KBM-7 (cell line): Measurements from ENCODE around the gene MED8.
"Not testable (repeated sequence)": the region's sequence is repeated elsewhere in the genome, so short reads cannot be mapped to it uniquely, and the experiment has no call there.

Source experiments
- DNase-seq: peaks from one replicate; pipeline ENCODE4 v3.0.0-alpha.2; 2015
- in situ Hi-C: fragments of 300-500 bp; cut with MboI; formaldehyde crosslinking; loops from 2 replicates; pipeline ENCODE4 v1.14.3; 2020; ENCODE audit warnings: low sequenced_read_pairs, low pct_unique_long_range_greater_than_20kb, mixed read lengths

Gene MED8

DNA sequence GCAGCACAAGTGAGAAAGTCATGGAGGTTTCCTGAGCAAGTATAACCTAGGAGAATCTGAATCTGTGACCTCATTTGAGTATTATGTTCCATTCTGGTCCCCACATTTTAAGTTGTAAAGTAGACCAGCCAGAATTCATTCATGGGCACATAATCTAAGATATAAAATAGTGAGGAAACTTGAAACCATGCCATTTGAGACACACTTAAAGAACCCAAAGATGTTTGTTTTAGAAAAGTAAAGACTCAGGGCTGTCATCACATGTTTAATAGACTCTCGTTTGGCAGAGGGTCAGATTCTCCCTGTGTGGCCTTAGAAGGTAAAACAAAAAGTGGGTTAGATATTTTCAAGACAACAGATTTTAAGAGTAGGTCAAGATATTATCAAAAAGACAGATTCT, 6.5 kb upstream of the MED8 start:
- no peak for DNase-seq
- in situ Hi-C loops: no loop called here

DNA sequence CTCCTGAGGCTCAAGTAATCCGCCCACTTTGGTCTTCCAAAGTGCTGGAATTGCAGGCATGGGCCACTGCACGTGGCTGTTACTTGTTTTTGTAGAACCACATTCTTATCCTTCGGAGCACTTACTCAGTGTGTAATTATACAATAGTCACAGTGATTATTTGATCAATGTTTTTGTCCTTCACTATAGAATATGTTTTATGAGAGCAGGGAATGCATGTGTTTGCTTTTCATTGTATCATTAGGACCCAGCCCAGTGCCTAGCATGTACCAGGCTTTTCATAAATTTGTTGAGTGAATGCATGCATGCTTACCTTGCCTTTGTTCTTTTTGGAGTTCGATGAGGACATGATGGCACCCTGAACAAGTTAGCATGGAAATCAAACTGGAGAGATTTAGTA, 5.9 kb upstream of the MED8 start:
- no peak for DNase-seq
- in situ Hi-C loops: no loop called here

DNA sequence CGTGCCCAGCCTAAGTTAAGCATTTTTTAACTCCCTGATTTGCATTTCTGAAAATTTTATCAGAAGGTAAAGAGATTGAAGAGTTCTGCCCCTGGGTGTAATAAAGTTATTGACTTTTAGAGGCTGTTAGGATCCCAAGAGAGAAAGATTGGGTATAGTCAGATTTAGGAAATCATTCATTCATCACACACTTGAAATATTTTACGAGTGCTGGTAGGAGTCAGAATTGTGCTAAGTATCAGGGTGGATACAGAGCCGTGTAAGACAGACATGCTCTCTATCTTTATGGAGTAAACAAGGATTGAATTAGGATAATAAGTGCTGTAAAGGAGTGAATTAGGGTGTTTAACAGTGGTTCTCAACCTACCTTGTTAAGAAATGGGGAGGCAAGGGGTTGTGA, 3.1 kb upstream of the MED8 start:
- no peak for DNase-seq
- in situ Hi-C loops: no loop called here

DNA sequence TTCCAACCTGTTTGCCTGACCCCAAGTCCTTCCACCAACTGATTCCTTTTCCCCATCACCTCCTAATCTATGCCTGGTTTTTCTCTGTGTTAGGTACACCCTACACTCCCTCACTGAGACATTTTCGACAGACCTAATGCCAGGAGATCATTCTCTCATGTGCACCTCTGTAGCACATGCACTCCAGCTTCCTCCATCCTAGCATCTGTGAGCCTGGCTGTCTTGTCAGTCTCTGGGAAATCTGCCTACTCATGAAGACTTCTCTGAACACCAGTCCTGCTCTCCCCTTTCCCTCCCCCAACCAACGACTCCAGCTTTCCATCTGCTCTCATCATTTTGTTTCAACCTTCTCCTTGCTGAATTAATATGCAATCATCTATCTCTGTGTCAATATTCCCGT, 987 bp downstream of the MED8 start:
- in situ Hi-C loops: no loop called here
- no peak for DNase-seq

DNA sequence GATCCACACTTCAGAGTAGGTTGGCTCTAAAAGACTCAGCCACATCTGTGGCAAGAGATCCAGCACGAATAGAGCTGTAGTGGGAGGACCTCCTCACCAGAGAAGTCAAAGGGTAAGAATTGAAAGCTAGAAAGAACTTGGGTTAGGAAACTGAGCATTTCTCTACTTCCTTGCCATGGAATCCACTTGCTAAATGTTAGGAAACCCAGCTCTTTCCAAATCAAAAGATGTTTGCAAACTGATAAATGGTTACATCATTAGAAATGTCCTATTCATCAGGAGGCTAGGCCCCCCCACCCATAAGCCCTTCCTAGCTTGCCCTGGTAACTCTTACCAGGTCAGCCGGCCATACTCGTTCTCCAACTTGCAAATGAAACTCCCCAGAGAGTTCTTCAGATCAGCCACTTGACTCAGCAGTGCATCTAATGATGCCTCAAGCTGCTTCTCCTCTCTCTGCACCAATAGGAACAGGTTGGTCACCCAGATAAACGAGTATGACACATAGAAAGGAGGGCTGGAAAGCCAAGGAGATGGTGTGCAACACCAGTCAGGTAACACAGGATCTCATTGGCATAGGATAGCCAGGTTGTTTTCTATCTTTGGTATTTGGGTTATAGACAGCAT, 1.5 kb downstream of the MED8 start:
- in situ Hi-C loops: no loop called here

DNA sequence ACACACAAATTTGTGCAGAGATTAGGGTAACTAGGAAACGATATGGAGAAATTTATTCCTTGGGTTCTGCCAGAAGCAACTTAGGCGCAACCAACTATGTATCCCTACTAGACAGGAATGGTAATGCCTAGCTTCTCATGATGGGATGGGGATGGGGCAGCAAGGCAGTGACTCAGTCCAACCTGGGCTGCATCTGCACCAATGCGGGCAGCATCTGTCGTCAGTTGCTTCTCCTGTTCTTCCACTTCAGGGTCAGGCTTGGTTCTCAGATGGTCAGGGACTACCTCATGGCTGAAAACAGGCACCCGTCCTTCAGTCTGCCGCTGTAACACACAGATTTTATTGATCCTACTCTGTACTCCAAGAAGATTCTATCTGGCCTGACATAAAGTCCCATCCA, 2.9 kb downstream of the MED8 start:
- in situ Hi-C loops: no loop called here
- DNase-seq: no peak

More for the DNA sequence above, 1.5 kb downstream of the MED8 start:
- DNase-seq: no peak

DNA sequence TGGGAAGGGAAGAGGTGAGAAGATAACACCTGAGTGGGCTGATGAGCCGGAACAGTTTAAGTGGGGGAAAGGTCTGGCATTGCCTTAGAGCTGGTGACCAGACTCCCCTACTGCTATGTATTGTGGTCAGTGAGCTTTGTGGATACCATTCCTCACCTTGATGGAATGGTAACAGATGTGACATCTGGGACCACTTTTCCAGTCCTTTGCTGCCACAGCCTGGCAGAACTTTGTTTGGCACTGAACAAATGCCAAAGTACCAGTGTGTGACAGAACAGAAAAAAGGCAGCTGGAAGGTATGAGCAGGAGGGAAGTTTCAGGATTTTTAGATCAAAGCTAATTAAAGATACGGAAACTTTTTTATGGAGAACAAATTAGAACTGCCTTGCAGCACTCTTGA, 6.2 kb downstream of the MED8 start:
- in situ Hi-C loops: no loop called here
- DNase-seq: no peak

DNA sequence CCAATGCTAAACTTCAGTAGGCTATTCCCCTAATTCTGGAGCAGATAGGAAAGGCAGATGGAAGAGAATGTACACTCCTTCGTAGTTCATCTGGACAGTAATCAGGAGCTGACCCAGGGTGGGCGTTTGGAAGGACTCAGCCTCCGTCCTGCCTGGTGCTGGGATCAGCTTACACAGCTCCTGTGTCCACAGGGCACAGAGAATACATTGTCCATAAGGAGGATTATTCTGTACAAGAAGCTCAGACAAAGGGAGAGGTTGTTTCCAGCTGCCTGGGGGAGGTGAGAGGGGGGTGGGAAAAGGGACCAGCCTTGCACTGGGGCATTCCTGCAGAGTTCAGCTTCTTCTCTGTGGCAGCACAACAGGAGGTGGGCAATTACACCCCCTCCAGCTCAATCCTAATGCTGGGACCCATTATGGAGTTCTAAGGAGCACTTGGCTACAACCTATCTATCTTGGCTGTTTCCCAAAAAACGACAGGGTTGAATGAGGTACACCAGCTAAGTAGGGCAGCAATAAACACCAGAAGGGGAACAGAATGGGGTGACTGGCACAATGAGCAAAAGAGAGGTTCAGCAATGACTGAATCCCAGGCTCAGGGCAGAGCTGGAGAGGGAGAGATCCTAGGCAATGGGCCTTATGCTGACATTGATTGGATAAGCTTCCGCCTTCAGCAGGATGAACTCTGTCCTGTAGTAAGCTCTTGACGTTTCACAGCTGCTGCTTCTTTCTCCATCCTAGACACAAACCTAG, 7.4 kb downstream of the MED8 start:
- no peak for DNase-seq
- in situ Hi-C loops: no loop called here

DNA sequence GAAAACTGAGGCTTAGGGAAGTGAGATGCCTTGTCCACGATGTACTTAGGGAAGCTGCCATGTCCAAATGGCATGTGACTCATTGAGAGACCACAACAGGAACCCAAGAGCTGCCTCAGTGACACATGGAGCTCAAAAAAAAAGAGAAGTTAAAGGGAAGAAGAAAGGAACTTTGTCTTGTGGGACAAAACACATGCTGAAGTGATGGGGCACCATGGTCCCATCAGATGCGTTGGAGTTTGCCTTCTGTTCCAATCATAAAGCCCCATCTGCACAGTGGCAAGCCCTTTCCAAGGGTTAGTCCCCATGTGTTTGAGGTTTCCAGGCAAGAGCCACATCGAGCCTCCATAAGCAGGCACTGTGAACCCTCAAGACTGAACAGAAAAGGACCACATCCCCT, 8.0 kb downstream of the MED8 start:
- peak; percentile 90 for DNase-seq

DNA sequence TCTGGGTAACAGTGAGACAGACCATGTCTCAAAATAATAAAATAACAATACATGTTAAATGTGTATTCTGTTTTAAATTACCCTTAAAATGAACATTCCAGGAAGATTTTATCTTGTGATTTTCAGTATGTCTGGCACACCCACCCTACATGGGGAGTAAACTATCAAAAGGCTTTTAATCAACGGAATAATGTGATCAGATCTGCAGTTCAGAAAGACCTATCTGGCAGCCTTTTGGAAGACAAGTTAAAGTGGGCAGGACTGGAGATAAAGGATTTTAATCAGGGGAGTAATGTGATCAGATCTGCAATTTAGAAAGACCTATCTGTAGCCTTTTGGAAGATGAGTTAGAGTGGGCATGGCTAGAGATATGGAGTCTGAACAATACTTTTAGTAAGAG, 10.1 kb downstream of the MED8 start:
- DNase-seq: no peak
- in situ Hi-C loops: no loop called here

More for the DNA sequence above, 8.0 kb downstream of the MED8 start:
- in situ Hi-C loops: no loop called here

DNA sequence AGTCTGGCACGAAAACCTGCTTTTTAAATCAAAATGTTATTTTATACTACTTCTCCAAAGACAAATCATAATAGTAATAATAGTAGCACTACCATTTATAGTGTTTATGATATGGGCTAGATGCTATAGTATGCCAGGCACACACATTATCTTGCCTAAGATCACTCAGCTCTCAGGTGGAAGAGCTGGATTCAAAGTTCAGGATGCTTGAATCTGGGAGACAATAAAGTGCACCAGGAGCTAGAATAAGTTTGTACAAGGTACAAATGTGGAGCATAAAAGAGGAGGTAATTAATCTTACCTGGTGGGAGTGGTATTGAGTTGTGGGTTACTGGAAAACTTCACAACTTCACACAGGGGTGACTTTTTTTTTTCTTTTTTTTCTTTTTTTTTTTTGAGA, 11.8 kb downstream of the MED8 start:
- in situ Hi-C loops: no loop called here

DNA sequence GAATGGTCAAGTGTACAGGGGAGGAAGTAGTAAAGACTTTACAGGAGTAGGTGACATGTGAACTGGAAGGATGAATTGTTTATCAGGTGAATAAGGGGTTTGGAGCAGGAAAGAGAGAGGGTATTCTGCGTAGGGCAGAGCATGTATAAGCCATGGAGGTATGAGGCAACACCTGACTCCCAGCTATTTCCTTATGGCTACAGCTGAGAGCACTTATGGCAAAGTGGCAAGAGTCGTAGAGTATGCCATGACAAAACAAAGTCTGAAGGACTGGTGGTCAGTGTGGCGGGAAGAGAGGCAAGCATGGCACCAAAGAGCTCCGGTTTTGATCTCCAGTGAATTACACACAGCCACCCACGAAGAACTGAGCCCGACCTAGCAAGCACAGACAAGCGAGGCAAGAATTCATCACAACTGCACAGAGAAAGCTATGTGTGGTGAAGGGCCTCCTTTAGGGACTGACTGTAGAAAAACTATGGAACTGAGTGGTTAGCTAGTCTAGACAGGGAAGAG, 12.8 kb downstream of the MED8 start:
- DNase-seq: no peak
- in situ Hi-C loops: no loop called here

More for the DNA sequence above, 11.8 kb downstream of the MED8 start:
- DNase-seq: no peak

DNA sequence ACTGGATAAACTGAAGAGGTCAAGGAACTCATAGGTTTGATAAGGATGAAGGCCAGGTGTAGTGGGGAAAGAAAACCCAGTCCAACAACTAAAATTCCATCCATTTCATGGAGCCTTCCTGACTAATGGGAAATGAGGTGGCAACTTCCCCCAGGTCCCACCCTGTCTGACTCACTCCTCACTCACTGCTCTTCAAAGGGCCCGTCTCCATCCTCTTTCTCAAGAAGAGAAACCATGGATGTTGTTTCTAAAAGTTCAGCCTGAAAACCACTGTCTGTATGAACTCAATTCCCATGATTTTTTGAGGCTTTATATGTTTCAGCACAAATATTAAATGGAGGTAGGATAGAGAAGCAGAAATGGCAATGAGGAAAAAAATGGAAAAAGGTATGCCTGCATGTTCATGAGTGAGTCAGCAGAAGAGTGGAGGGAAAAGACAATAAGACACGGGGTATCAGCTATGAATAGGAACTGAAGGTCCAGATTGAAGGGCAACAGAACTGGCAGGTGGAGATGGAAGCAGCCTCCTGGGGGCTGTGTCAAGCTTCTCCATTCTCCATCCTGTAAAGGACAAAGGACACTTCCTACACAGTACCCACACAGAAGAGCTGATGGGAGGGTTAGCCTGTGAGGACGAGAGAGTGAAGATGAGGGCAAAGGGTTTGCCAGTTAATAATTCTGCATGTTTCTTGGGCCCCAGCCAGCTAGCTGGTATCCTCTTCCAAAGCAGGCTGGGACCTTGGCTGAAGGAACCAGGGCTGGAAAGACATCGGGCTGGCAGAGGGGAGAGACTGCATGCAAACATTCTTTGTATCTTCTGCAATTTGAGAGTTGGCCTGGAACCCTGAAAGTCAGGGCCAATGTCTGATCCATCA, 16.3 kb downstream of the MED8 start:
- no peak for DNase-seq
- in situ Hi-C loops: no loop called here

DNA sequence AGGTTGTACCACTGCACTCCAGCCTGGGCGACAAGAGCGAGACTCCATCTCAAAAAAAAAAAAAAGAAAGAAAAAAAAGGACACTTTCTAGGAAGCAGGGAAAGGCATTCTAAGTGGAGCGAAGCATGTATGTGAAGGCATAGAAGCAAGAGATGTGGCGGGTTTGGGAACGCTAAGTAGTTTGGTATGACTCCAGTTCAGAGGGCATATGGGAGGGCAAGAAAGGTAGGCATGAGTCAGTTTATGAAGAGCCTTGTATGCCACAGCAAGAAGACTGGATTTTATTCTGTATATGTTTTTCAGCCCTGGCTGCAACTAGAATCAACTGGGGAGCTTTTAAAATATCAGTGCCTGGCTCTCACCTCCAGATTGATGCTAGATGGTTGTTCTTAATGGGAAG, 17.4 kb downstream of the MED8 start:
- in situ Hi-C loops: no loop called here
- no peak for DNase-seq

DNA sequence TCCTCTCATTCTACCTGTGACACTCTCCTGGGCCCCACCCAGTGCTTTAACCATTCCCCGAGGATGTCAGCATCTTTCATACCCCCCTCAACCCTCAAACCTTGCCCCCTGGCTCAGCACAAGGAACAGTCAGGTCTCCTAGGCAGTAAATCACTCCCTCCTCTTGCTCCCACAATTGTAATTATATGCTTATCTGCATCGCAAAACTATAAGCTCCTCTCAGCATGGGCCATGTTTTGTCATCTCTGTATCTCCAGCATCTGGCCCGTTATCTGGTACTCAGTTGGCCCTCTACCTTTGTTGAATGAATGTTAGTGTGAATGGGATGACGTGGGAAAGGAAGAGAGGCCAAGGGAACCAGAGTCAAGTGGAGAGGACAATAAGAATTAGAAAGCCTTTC, 19.0 kb downstream of the MED8 start:
- in situ Hi-C loops: no loop called here
- DNase-seq: no peak

DNA sequence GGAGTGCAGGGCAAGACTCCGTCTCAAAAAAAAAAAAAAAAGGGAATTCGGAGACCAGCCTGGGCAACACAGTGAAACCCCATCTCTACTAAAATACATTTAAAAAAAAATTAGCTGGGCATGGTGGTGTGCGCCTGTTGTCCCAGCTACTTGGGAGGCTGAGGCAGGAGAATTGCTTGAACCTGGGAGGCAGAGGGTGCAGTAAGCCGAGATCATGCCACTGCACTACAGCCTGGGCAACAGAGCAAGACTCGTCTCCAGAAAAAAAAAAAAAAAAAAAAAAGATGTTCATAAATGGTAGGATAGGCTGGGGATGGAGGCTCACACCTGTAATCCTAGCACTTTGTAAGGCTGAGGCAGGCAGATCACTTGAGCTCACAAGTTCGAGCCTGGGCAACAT, 19.8 kb downstream of the MED8 start:
- in situ Hi-C loops, DNase-seq: not testable (repeated sequence)

DNA sequence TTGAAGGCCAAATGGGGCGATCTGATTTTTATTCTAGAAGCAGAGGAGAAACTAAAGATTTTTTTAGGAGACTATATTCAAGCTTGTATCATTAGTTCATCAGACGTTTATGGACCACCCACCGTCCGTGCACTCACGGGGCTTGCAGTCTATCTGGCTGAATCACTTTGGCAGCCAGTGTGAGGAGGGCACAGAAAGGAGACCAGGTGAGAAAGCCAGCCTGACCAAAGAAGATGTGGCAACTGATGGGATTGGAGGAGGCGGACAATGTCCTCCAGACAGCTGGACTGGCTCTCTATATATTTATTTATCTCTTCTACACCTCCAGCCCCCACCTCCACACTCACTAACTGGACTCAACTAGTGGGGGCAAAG, 21.0 kb downstream of the MED8 start:
- in situ Hi-C loops: no loop called here
- no peak for DNase-seq

DNA sequence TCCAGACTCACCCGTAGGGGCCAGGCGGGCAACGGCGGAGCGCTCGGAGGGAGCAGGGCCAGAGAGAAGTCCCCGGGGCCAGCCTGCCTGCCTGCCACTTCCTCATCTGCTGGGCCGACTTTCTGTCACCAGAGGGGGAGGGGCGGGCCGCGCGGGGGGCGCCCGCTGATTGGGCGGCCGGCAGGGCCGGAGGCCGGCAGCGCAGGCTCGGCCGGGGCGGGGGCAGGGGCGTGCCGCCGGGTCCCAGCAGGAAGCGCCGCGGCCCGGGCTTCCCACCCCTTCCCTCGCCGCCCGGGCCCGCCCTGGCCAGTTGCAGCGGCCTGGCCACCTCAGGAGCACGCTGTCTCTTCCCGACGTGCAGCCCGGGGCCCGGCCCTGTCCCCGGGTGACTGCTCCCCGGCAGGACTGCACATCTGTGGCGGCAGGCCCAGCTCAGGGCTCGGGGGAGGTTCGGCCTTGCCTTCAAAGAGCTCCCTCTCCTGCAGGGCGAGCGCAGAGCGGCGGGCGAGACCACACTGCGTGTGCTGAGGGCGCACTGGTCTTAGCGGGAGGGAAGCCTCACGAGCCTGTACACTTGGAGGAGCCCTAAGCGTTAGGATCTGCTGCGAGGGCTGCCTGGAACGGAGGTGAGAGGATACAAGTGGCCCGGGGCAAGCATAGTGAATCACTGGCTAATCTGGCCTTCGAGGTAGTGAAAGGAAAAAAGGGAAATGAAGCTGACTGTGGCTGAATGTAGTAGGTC, 21.5 kb downstream of the MED8 start, which contains the start of gene ELOVL1:
Gene ELOVL1 (minus strand): TSS at position 108 of the 742 bp plus-strand sequence. CDS start 2,402 bp downstream, outside the sequence.
- peak; percentile 91 for DNase-seq
- in situ Hi-C loops: no loop called here
